Endothelial cell (in vitro differentiated cells): ENCODE measurements around the gene MLLT3. TPM values are rescaled to one million over a fixed set of nuclear protein-coding genes. Genes with fewer than 3 reads are reported as not detected.
A peak's percentile ranks its signal among the peaks of the same experiment; 100 is the strongest.

ENCODE experiments used
- DNase-seq: peaks from one replicate; pipeline ENCODE4 v3.0.0; 2021; ENCODE audit warnings: low spot score
- H3K27ac Mint-ChIP-seq: one replicate; pipeline ENCODE4 v1.8.0; 2021; ENCODE audit warnings: mixed read lengths, inconsistent platforms; ENCODE audit not compliant: unreplicated experiment
- H3K27me3 Mint-ChIP-seq: one replicate; pipeline ENCODE4 v1.8.0; 2021; ENCODE audit warnings: mild to moderate bottlenecking, moderate library complexity, mixed read lengths, inconsistent platforms; ENCODE audit not compliant: unreplicated experiment
- H3K36me3 Mint-ChIP-seq: one replicate; pipeline ENCODE4 v1.8.0; 2021; ENCODE audit warnings: mild to moderate bottlenecking, low read depth, mixed read lengths, inconsistent platforms; ENCODE audit not compliant: unreplicated experiment
- H3K4me1 Mint-ChIP-seq: one replicate; pipeline ENCODE4 v1.8.0; 2021; ENCODE audit warnings: mild to moderate bottlenecking, mixed read lengths, inconsistent platforms; ENCODE audit not compliant: unreplicated experiment
- H3K4me3 Mint-ChIP-seq: one replicate; pipeline ENCODE4 v1.8.0; 2021; ENCODE audit warnings: mild to moderate bottlenecking, mixed read lengths, inconsistent platforms; ENCODE audit not compliant: unreplicated experiment
- H3K9me3 Mint-ChIP-seq: one replicate; pipeline ENCODE4 v1.8.0; 2021; ENCODE audit warnings: mixed read lengths, inconsistent platforms; ENCODE audit not compliant: unreplicated experiment
- total RNA-seq: library from RNA; stranded (reverse); fragmentation: NEBNext Ultra II Directional; extraction: Animal tissue kit (Norgen Biotek cat#: 25700); gene quantifications from one replicate; pipeline ENCODE4 v1.2.1, GENCODE V29; 2021; ENCODE audit not compliant: unreplicated experiment
- TF ChIP-seq, protein P1 (sequence below): fragments of 200-600 bp; sonication (generic); IDR thresholded peaks from one replicate; pipeline ENCODE4 v1.5.0; 2021; ENCODE audit warnings: antibody characterized with exemption; ENCODE audit not compliant: unreplicated experiment

MLLT3 gene
- total RNA-seq, 1 donor from 2014 or later: 25.2 TPM

DNA sequence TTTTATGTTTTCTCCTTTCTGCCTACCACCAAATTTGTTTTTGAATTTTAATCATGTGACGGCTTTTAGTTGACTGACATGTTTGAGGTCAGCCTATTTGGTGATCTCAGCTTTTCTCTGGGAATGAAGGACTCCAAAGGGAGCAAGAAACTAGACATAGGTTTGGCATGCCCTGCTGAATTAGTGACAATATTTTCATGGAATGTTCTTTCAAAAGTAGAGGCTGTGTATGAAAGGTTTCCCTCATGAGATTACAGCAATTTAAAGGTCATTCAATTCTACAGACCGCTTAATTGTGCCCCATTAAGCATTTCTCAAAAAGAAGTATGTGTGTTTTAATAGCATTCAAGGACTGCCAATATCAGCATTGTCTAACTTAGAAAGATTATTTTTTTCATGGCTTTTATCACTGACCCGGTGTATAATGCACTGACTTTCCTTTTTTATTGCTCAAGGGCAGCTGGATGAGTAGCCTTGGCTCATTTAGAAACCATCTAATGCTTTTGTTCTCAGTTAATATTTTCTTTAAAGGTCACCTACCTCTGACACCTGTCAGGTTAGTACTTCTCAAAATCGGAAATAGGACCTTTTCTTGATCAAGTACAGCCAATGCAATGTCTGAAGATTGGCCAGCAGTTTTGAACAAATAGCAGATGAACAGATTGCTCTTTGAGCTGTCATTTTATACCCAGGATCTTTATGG is 8.1 kb upstream of the MLLT3 start:
- TF ChIP-seq, protein P1, sequence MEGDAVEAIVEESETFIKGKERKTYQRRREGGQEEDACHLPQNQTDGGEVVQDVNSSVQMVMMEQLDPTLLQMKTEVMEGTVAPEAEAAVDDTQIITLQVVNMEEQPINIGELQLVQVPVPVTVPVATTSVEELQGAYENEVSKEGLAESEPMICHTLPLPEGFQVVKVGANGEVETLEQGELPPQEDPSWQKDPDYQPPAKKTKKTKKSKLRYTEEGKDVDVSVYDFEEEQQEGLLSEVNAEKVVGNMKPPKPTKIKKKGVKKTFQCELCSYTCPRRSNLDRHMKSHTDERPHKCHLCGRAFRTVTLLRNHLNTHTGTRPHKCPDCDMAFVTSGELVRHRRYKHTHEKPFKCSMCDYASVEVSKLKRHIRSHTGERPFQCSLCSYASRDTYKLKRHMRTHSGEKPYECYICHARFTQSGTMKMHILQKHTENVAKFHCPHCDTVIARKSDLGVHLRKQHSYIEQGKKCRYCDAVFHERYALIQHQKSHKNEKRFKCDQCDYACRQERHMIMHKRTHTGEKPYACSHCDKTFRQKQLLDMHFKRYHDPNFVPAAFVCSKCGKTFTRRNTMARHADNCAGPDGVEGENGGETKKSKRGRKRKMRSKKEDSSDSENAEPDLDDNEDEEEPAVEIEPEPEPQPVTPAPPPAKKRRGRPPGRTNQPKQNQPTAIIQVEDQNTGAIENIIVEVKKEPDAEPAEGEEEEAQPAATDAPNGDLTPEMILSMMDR: no peak
- no peak overlapping the region for H3K27ac Mint-ChIP-seq
- no peak for DNase-seq
- no peaks in the 10 kb centered on the region for H3K36me3 Mint-ChIP-seq
- H3K27me3 Mint-ChIP-seq: no peaks in the 10 kb centered on the region
- H3K9me3 Mint-ChIP-seq: no peaks in the 10 kb centered on the region
- no peak overlapping the region for H3K4me3 Mint-ChIP-seq
- no peaks in the 10 kb centered on the region for H3K4me1 Mint-ChIP-seq

DNA sequence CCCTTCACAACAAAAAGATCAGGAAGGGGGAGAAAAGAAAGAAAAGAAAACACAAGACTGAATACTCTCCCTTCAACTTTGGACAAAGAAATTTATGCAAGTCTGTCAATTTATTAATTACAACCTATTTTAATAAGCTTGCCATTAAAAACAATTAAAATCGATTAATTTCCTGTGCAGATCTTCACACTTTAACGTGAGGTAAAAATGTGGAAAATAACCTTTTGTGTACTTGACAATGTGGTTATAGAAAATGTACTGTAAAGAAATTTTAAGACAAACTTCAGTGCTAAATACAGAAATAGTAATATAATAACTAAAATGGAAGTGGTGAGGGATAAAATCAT is 2.7 kb upstream of the MLLT3 start:
- DNase-seq: no peak
- peaks cover 14% of the 10 kb centered on the region for H3K27me3 Mint-ChIP-seq
- TF ChIP-seq, protein P1: no peak
- H3K9me3 Mint-ChIP-seq: no peaks in the 10 kb centered on the region
- peaks cover 19% of the 10 kb centered on the region for H3K4me1 Mint-ChIP-seq
- H3K27ac Mint-ChIP-seq: peak overlapping the region; percentile 43
- H3K36me3 Mint-ChIP-seq: peaks cover 2% of the 10 kb centered on the region
- H3K4me3 Mint-ChIP-seq: peak overlapping the region; percentile 99

DNA sequence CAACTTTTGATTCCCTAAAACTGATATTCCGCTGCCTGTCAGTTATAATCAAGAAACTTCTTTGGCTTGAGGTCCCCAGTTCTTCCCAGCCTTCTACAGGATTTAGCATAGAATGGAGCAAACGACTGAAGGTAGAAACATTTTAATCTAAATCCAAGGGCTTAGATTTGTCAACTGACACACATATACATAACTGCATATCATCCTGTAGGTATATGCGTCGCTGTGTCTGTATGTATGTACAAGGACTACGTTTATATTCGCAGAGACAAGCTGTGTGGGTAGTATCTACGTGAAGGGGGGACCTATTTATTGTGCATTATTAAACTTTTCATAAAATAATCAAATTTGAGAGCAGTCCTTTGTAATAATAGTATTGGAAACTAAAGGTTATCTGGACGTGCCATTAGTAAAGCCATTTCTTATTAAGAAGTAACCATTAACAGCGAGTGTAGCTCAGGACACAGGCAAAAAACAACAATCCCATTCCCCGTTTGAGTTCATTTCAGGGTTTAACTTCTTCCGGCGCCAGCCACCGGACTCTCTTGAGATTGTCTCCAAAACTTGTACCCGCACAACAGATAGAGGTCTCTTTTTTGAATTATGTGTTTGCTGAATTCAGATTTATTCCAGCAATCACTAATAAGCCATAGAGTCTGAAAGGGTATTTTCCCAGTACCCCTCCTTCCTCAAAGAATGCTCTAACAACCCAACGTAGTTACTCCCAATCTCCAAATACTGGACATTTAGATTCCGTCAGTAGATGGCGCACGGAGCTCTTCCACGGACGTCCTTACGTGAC is 2.1 kb upstream of the MLLT3 start:
- H3K27ac Mint-ChIP-seq: peak overlapping the region; percentile 85
- TF ChIP-seq, protein P1: peak; percentile 56
- peaks cover 25% of the 10 kb centered on the region for H3K4me1 Mint-ChIP-seq
- H3K9me3 Mint-ChIP-seq: no peaks in the 10 kb centered on the region
- peak; percentile 63 for DNase-seq
- peaks cover 17% of the 10 kb centered on the region for H3K27me3 Mint-ChIP-seq
- H3K36me3 Mint-ChIP-seq: peaks cover 5% of the 10 kb centered on the region
- H3K4me3 Mint-ChIP-seq: peak overlapping the region; percentile 99

DNA sequence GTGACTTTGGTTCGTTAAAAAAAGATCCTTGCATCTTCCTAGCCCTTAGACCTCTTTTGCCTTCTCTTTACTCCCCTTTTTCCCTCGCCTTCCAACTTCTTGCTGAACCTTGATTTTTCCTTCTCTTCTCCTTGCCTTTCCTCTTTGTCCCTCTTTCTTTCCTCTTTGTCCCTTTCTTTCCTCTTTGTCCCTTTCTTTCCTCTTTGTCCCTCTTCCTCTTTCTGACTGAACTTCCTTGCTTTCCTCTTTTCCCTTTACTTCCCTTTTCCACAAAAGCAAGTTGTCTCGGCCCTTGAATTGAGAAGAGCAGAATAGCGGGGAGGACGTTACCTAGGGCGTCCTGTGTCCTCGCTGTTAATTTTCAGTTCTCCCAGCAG is 1.4 kb upstream of the MLLT3 start:
- TF ChIP-seq, protein P1: no peak
- H3K4me1 Mint-ChIP-seq: peaks cover 26% of the 10 kb centered on the region
- H3K27ac Mint-ChIP-seq: peak overlapping the region; percentile 85
- no peak for DNase-seq
- H3K9me3 Mint-ChIP-seq: no peaks in the 10 kb centered on the region
- H3K36me3 Mint-ChIP-seq: peaks cover 5% of the 10 kb centered on the region
- H3K27me3 Mint-ChIP-seq: peaks cover 17% of the 10 kb centered on the region
- H3K4me3 Mint-ChIP-seq: peak overlapping the region; percentile 99
